Ovary (tissue), 3 donors: ENCODE data around the gene LZTFL1.

Experiments used
- EP300 ChIP-seq: sonication (generic); formaldehyde crosslinking; IDR thresholded peaks from one replicate; pipeline ENCODE4 v1.6.1; 2017; ENCODE audit warnings: antibody characterized with exemption
- POLR2A ChIP-seq: fragments of 450-650 bp; IDR thresholded peaks from one replicate; pipeline ENCODE4 v1.6.1; 2017; ENCODE audit warnings: antibody characterized with exemption, mild to moderate bottlenecking, moderate library complexity
- TF ChIP-seq, protein P1 (sequence below), 3 donors: fragments of 450-650 bp in 2 of 3; fragments of 200-600 bp in 1 of 3; IDR thresholded peaks; one replicate each; pipeline versions ENCODE4 v1.5.1 to v1.8.0; 2016 to 2022; ENCODE audit warnings: antibody characterized with exemption in 3 of 3, mild to moderate bottlenecking in 1 of 3
- donor health status: DM: no; HTN: no; CAD: no.

GRCh38 chr3:45800611-45801010 lies 41.3 kb downstream of the LZTFL1 start:
- TF ChIP-seq EP300 (no peak), POLR2A (no peak)
- TF ChIP-seq, protein P1, sequence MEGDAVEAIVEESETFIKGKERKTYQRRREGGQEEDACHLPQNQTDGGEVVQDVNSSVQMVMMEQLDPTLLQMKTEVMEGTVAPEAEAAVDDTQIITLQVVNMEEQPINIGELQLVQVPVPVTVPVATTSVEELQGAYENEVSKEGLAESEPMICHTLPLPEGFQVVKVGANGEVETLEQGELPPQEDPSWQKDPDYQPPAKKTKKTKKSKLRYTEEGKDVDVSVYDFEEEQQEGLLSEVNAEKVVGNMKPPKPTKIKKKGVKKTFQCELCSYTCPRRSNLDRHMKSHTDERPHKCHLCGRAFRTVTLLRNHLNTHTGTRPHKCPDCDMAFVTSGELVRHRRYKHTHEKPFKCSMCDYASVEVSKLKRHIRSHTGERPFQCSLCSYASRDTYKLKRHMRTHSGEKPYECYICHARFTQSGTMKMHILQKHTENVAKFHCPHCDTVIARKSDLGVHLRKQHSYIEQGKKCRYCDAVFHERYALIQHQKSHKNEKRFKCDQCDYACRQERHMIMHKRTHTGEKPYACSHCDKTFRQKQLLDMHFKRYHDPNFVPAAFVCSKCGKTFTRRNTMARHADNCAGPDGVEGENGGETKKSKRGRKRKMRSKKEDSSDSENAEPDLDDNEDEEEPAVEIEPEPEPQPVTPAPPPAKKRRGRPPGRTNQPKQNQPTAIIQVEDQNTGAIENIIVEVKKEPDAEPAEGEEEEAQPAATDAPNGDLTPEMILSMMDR (IDR thresholded peaks at IDR 0.05): no peak
